HEK293T (cell line): Measurements from ENCODE around the gene RBFOX2.
A peak's percentile ranks its signal among the peaks of the same experiment; 100 is the strongest.
"Not testable (repeated sequence)": the region's sequence is repeated elsewhere in the genome, so short reads cannot be mapped to it uniquely, and the experiment has no call there.

ENCODE experiments used
- CTCF ChIA-PET: fragments of 350-600 bp; formaldehyde crosslinking; extraction: SDS; loops from one replicate; lab custom pipeline; 2021; ENCODE audit warnings: antibody characterized with exemption, inconsistent platforms; lab: Yijun Ruan, JAX
- POLR2A ChIA-PET: fragments of 350-600 bp; formaldehyde crosslinking; extraction: SDS; loops from one replicate; lab custom pipeline; 2020; ENCODE audit warnings: antibody characterized with exemption, inconsistent platforms; lab: Yijun Ruan, JAX
- DNase-seq: peaks from one replicate; pipeline ENCODE4 v3.0.0; 2012; ENCODE audit warnings: mixed read lengths; ENCODE audit errors: extremely low spot score
- ARNT ChIP-seq: fragments of 450-650 bp; IDR thresholded peaks from 2 replicates; pipeline ENCODE4 v1.6.1; 2017; ENCODE audit warnings: mild to moderate bottlenecking
- BHLHE40 ChIP-seq: fragments of 450-650 bp; IDR thresholded peaks from 2 replicates; pipeline ENCODE4 v1.6.1; 2016; ENCODE audit warnings: mild to moderate bottlenecking, moderate library complexity, borderline replicate concordance
- CTBP1 ChIP-seq: fragments of 450-650 bp; IDR thresholded peaks from 2 replicates; pipeline ENCODE4 v1.6.1; 2016; ENCODE audit warnings: borderline replicate concordance
- ELF4 ChIP-seq: fragments of 450-650 bp; IDR thresholded peaks from 2 replicates; pipeline ENCODE4 v1.6.1; 2017; ENCODE audit warnings: antibody characterized with exemption
- FOXA1 ChIP-seq: fragments of 450-650 bp; IDR thresholded peaks from 2 replicates; pipeline ENCODE4 v1.6.1; 2016; ENCODE audit warnings: mild to moderate bottlenecking
- FOXK2 ChIP-seq: fragments of 450-650 bp; IDR thresholded peaks from 2 replicates; pipeline ENCODE4 v1.6.1; 2016; ENCODE audit warnings: mild to moderate bottlenecking
- FOXM1 ChIP-seq: fragments of 450-650 bp; IDR thresholded peaks from 2 replicates; pipeline ENCODE4 v1.6.1; 2017; ENCODE audit warnings: mild to moderate bottlenecking, borderline replicate concordance
- HDGF ChIP-seq: fragments of 450-650 bp; IDR thresholded peaks from 2 replicates; pipeline ENCODE4 v1.6.1; 2017; ENCODE audit warnings: antibody characterized with exemption, borderline replicate concordance
- L3MBTL2 ChIP-seq: fragments of 450-650 bp; conservative IDR thresholded peaks from 2 replicates; pipeline ENCODE4 v1.6.1; 2016; ENCODE audit warnings: mild to moderate bottlenecking
- LEF1 ChIP-seq: fragments of 450-650 bp; IDR thresholded peaks from 2 replicates; pipeline ENCODE4 v1.6.1; 2017; ENCODE audit warnings: mild to moderate bottlenecking, borderline replicate concordance
- NFRKB ChIP-seq: fragments of 450-650 bp; IDR thresholded peaks from 2 replicates; pipeline ENCODE4 v1.6.1; 2016; ENCODE audit warnings: mild to moderate bottlenecking, moderate library complexity
- PKNOX1 ChIP-seq: fragments of 450-650 bp; IDR thresholded peaks from 2 replicates; pipeline ENCODE4 v1.6.1; 2016
- SP1 ChIP-seq: fragments of 450-650 bp; IDR thresholded peaks from 2 replicates; pipeline ENCODE4 v1.6.1; 2017
- SUZ12 ChIP-seq: fragments of 450-650 bp; IDR thresholded peaks from 2 replicates; pipeline ENCODE4 v1.6.1; 2016; ENCODE audit warnings: mild to moderate bottlenecking
- TARDBP ChIP-seq: fragments of 450-650 bp; IDR thresholded peaks from 2 replicates; pipeline ENCODE4 v1.6.1; 2016
- ZNF384 ChIP-seq: fragments of 450-650 bp; IDR thresholded peaks from 2 replicates; pipeline ENCODE4 v1.6.1; 2016

RBFOX2 gene

GRCh38 chr22:36053242-36054147, 24.9 kb upstream of the RBFOX2 start:
- ChIA-PET CTCF (interaction anchor here (4.2 kb wide), 1 partner anchor 12 kb away, joined by 59 read pairs; no protein-coding TSS in a partner anchor), POLR2A (interaction anchor here (1.3 to 4.3 kb wide), 3 partner anchors 12 to 17 kb away, joined by 3 to 30 read pairs (median 11); no protein-coding TSS in a partner anchor)
- TF ChIP-seq FOXK2 (no peak), TARDBP (no peak), PKNOX1 (no peak), L3MBTL2 (no peak), ELF4 (no peak), CTBP1 (no peak), SUZ12 (no peak), FOXA1 (no peak), NFRKB (no peak), ARNT (no peak), ZNF384 (no peak), LEF1 (no peak), SP1 (no peak), FOXM1 (no peak), HDGF (no peak), BHLHE40 (no peak)
- no peak for DNase-seq

GRCh38 chr22:36052505-36052941, 23.9 kb upstream of the RBFOX2 start:
- DNase-seq, result no peak
- TF ChIP-seq ARNT (no peak), NFRKB (no peak), PKNOX1 (no peak), ZNF384 (no peak), BHLHE40 (no peak)
- POLR2A ChIA-PET, result interaction anchor here (0.8 to 1.9 kb wide), 3 partner anchors 9 to 16 kb away, joined by 3 to 11 read pairs (median 3); no protein-coding TSS in a partner anchor
- CTCF ChIA-PET, result interaction anchor here (2.7 kb wide), 1 partner anchor 13 kb away, joined by 22 read pairs; no protein-coding TSS in a partner anchor

- no peak for TF ChIP-seq ELF4
- TF ChIP-seq PKNOX1, result no peak
- no peak for TF ChIP-seq L3MBTL2
- no peak for TF ChIP-seq NFRKB
- DNase-seq, result no peak
- POLR2A ChIA-PET, result no interaction called here
- CTCF ChIA-PET, result interaction anchor here (0.5 to 0.6 kb wide), 2 partner anchors 15 to 135 kb away, joined by 3 to 5 read pairs; no protein-coding TSS in a partner anchor
Measured at GRCh38 chr22:36049678-36049997, 21.0 kb upstream of the RBFOX2 start.

GRCh38 chr22:36048911-36049677, 20.5 kb upstream of the RBFOX2 start:
- DNase-seq, result no peak
- CTCF ChIA-PET, result interaction anchor here (0.5 to 0.9 kb wide), 2 partner anchors 17 to 135 kb away, joined by 3 to 4 read pairs; no protein-coding TSS in a partner anchor
- TF ChIP-seq FOXK2 (no peak), ZNF384 (peak; percentile 64), LEF1 (no peak), HDGF (no peak)
- POLR2A ChIA-PET, result interaction anchor here (1.0 kb wide), 1 partner anchor 20 kb away, joined by 3 read pairs; the partner anchor contains the start of gene RBFOX2

GRCh38 chr22:36044517-36044916, 15.9 kb upstream of the RBFOX2 start:
- CTCF ChIA-PET, result interaction anchor here (1.8 kb wide), 1 partner anchor 21 kb away, joined by 6 read pairs; no protein-coding TSS in a partner anchor
- DNase-seq, POLR2A ChIA-PET: not testable (repeated sequence)

GRCh38 chr22:36042240-36042639, 13.6 kb upstream of the RBFOX2 start:
- CTCF ChIA-PET, result interaction anchor here (1.0 kb wide), 1 partner anchor 24 kb away, joined by 4 read pairs; no protein-coding TSS in a partner anchor
- TF ChIP-seq TARDBP (no peak), L3MBTL2 (no peak), SUZ12 (no peak), SP1 (no peak), ARNT (no peak), FOXM1 (no peak), BHLHE40 (no peak), CTBP1 (no peak), ELF4 (no peak), ZNF384 (no peak), FOXK2 (no peak), HDGF (no peak), FOXA1 (no peak), NFRKB (no peak), LEF1 (no peak), PKNOX1 (no peak)
- POLR2A ChIA-PET, result no interaction called here
- no peak for DNase-seq
